Stimulated activated CD8-positive, alpha-beta memory T cell treated with anti-CD3 and anti-CD28 coated beads, Interleukin-7, amount 100 ng/mL, for 4 hours (primary cell): ENCODE data around the gene APCS.

Experiments
- DNase-seq, 2 donors: peaks; one replicate each; pipeline ENCODE4 v3.0.0-alpha.2; 2020; ENCODE audit warnings: low read depth in 2 of 2

The APCS gene, protein sequence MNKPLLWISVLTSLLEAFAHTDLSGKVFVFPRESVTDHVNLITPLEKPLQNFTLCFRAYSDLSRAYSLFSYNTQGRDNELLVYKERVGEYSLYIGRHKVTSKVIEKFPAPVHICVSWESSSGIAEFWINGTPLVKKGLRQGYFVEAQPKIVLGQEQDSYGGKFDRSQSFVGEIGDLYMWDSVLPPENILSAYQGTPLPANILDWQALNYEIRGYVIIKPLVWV

DNA sequence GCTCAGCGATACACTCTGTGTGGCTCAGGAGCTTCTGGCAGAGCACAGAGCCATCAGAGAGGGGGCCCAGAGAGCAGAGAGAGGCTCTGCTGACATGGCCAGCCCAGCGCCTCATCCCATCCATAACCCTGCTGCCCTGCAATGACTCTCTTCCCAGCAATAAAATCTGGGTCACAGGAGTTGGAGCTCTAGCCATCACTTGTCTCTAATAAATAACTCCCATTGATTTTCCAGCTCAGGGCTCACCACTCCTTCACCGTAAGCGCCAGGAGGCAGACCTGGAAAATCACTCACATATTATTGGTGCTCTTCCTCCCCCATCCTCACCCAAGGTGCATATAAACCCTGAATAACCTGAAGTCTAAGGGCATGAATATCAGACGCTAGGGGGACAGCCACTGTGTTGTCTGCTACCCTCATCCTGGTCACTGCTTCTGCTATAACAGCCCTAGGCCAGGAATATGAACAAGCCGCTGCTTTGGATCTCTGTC lies at the start of gene APCS:
Gene APCS, plus strand, starts transcription at position 366 of the 491 bp plus-strand sequence. Its CDS starts 96 bp downstream, at position 462.
- no peak for DNase-seq

DNA sequence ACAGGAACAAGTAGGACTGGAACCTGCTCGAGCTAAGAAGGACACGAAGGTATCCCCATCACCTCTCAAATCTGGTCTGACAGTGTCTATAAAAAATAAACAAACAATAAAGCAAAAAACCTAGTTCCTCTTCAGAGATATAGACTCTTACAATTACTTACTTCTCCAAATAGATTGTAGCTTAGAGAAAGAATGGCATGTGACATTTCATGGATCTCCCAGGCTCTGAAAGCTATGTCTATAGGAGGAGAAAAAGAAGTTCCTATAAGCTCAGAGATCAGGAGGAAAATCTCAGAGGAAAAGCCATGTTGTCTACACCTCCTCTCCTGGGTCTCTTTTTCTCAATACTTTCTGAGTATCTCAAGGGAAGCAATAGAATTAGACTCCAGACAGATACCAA lies 39.5 kb upstream of the APCS start:
- no peak for DNase-seq

DNA sequence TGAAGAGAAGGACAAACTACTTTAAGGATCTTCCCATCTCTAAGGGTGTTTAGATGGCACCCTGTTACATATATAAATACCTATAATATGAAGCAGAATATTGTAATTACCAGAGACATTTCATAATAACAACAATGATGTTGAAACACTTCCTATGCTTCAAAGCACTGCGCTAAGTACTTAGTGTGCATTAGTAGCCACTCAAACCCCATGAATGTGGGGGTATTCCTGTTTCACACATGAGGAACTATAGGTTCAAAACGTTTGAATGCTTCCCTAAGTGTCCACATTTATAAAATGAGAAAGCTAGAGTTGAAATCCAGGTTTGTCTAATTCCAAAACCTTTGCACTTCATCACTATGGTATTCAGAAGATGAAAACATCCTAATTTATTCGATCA lies 33.4 kb upstream of the APCS start:
- DNase-seq: no peak

DNA sequence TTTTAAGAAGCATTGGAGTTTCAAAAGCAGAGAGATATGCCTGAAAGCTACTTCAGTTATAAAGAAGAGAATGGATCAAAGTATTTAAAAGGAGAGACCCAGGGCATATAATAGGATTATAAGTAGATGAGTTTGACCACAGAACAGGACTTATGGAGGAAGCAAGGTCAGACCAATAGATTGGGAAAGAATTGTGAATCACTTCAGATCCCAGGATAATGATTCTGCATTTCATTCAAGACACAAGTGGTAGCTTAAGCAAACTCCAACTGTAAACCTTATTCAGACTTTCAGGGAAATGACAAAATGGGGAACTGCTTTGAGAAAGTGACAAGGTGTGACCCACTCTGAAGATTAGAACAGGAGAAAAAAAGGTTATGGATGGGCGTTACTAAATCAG lies 32.9 kb upstream of the APCS start:
- DNase-seq: no peak

DNA sequence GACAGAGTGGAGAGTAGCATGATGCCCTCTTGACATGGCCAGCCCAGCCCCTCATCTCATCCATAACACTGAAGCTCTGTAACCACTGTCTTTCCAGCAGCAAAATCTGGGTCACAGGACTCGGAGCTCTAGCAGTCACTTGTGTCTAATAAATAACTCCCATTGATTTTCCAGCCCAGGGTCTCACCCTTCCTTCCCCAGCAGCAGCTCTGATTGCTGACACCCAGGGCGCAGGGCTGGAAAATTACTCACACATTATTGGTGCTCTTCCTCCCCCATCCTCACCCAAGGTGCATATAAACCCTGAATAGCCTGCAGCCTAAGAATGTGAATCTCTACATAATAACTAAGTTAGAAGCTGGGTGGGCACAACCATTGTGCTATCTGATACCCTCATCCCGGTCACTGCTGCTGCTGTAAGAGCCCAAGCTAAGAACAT lies 30.7 kb upstream of the APCS start:
- DNase-seq: no peak

DNA sequence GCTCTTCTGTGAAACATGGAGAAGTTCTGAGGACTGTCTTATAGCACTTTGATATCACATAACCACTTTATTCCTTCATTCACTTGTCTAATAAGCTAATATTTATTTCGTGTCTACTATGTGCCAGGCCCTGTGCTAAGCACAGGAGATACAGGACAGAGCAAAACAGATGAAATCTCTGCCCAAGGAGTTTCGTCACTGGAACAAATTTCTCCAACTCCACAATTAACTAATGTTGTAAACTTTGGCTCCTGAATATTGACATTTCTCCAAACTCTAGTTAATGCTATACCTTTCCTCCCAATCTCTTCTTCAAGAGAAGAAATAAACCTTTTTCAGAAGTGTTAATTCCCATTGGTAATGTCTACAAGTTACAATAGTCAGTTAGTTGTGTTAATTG lies 27.0 kb upstream of the APCS start:
- DNase-seq: no peak

DNA sequence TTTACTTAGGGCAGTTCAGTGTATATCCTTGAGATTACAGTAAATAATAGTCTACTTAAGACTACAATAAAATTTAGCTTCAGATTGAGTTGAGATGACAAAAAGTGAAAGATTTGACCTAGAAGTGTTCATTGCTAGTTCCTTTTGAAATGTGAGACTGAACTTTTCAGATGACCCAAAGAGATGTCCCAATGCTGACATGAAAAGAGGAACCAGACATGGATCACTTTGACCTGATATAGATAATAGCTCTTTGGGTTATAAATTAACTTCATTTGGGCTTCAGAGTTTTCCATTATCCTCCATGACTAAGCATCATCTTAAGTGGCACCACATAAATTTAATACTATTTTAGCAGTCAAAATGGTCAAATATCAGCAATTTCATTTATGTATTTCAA lies 26.1 kb upstream of the APCS start:
- no peak for DNase-seq

DNA sequence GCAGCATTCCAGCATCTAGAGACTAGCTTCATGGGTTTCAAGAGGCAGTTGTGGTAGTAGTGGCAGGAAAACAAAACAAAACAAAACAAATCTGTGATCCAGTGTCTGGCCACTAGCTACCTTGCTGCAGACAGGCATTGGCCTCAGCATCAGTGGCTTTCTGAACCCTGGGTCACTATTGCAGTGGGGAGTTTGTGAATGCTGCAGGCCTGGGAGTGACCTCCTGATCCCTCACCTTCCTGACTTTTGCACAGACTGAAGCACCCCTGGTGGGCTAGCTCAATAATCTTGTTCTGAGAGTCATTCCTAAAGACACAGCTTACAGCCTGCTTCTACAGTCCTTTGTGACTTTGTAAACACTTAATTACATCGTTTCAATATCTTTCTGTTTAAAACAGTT lies 24.9 kb upstream of the APCS start:
- no peak for DNase-seq

DNA sequence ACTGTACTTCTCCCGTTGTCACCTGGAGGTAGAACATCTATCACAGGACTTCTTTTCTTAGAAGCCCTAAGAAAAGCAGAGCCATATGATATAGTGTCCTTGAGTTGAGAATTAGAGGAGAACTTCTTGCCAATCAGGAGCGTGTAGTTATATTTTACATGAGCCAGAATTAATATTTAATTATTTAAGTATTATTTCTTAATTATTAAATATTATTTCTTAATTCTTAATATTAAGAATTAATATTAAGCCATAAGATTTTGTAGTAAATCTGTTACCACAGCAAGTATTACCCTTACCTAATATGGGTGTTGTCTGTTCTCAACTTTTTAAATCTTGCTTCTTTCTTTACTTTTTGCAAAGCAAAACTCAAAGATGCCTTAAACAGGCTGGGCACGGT lies 10.2 kb upstream of the APCS start:
- no peak for DNase-seq

DNA sequence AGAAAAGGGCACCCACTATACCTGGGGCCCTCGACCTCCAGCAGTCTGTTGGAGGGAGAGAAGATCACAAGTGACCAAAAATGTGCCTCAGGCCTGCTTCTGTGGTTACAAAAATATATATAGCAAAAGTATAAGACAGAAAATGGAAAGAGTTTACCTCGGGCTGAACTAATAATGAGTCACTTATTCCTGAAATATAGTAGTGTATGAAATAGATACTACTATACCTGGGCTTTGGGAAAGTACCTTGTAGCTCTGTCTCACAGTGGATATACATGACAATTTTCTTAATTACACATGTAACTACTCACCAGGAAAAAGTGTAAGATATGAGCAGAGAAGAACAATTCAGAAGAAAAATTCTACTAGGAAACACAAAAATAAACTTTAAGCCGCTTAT lies 7.3 kb upstream of the APCS start:
- DNase-seq: no peak

DNA sequence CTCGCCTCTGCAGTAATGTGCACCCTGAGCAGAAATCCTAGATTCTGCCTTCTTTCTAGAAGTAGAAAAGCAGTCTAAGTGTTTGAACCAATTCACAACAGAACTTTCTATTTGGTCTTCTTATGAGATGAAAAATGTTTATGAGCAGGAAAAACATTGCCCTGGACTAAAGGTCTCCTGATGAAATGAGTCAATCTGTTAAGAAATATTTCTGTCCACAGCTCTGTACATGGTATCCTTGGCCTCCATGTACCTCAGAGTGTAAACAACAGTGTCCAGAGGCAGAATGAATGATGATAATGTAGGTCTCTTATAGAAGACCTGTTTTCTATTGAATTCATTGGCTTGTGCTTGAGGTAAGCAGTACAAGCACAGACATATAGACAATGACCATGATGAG lies 6.2 kb upstream of the APCS start:
- no peak for DNase-seq

DNA sequence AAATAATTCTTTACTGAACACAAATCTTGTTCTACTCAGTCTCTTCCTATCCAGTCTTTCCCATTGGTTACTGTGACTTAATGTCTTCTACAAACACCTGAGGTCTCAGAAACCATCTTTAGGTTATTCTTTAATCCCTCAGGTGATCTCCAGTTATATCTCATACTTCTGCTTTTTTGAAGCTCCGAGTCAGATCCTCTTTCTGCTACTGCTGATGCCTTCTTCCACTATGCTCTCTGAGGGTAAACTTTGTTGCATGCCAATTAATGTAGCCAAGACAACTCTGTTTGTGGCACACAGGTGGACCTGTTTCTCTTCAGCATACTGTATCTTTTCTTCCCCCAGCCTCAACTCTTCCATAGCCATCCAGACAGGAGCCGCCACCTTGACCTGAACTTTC lies 3.1 kb upstream of the APCS start:
- no peak for DNase-seq

DNA sequence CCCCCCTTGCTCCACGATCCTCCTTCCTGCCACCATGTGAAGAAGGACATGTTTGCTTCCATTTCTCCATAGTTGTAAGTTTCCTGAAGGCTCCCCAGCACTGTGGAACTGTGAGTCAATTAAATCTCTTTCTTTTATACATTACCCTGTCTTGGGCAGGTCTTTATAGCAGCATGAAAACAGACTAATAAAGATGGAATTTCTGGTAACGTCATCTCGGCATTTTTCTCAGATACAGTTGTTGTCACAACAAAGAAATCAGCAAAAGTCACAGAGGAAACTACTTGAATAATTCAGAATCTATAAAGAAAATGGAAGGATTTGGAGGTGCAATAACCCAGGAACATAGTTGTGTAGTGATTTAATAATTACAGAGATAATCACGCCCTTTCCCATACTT lies 4.4 kb downstream of the APCS start:
- no peak for DNase-seq

DNA sequence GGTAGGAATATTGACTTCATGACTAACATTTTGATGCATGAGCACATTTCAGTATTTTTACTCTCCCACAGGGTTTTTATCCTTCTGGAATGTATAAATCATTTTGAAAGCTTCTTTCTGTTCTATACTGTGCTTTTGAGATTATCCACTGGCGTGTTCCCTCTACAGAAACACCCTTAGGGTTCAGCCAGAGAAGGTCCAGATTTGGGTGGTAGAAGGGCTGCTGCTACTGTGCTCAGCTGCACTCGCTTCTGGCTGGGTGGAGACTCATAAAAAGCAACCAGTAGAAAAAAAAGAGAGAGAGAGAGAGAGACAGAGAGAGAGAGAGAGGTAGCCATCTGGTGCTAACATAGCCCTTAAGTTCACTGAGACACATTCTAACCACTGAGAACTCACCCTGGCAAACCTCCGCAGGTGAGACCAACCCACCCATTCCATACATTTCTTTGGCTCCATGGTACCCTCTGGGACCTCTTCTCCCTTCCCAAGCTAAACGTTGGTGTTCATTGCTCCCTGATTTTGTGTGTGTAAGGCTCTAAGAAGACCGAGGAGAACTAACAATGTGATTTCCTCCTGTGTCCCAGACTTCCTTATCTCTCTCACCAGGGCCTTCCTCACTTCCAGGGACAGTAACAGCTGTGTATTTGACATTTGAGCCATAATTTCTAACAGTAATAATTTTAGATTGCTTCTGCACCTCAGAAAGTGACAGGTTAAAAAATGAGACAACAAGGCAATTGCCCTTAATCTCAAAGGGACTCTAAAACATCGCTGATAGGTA lies 7.2 kb downstream of the APCS start:
- no peak for DNase-seq

DNA sequence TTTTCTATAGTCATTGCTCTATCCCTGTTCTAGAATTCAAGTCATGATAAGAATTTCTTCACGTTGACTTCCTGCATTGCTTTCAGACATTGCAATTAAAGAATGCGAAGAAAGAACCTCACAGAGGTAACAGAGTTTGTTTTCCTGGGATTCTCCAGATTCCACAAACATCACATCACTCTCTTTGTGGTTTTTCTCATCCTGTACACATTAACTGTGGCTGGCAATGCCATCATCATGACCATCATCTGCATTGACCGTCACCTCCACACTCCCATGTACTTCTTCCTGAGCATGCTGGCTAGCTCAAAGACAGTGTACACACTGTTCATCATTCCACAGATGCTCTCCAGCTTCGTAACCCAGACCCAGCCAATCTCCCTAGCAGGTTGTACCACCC lies 10.6 kb downstream of the APCS start:
- no peak for DNase-seq

DNA sequence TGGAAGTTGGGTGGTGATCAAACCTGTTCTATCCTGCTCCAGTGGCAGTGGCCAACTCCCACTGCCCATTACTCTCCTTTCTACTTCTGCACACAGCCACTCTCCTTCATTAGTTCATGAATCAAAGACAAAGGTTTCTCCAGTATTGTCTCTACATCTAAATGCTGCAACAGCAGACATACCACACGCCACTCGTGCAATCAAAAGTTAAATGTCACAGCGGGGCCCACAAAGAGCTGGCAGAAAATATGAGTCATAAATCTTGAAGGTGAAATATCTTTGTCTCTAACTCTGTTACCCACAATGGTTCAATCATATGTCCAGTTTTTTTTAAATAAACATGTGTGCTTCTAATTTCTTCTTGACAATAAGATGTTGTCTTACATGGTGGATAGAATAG lies 13.3 kb downstream of the APCS start:
- DNase-seq: no peak

DNA sequence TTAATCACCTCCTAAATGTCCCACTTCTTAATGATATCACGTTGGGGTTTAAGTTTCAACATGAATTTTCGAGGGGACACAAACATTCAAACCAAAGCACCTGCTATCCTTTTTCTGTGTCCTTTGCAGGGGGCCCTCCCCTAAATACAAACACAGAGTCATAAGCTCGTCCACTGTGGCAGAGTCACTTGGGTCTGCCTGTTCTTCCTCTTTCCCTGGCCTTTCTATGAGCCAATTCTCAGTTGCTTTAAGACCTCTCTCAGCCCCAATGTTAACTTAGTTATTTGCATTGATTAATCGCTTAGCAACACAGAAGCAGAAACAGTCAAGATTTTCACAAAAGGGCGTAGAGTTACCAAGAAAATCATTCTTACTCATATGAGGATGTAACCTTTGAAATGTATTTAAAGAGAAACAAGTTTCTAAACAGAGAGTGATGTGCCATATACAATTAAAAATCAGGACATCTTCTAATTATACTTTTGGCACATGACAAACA lies 14.9 kb downstream of the APCS start:
- DNase-seq: no peak

DNA sequence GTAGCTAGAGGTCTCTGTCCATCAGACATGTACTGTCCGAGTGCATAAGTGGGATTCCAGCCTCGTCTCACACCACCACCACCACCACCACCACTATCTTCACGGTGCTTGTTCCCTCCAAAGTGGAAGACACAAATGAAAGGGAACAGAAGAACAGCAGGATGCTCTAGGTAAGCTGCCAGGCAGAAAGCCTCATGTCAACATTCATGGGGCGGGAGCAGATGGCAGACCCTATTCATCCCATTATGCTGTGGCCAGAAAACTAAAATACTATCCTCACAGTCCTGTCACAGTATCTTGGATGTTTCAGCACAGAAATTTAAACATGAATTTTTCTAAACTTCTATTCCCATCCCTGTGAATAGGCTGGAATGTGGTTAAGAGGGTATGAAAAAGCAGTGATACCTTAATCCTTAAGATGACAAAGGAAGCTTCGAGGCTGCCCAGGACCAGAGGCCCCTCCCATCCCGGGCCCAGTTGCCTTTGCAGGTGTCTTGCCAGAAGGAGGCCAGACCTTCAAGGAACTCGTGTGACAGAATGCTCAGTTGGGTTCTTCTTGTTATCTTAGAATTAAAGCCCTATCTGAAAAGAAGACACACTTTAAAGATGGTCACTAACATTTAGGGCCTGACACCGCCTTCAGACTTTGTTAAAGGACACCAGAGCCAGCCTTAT lies 24.7 kb downstream of the APCS start:
- DNase-seq: no peak

DNA sequence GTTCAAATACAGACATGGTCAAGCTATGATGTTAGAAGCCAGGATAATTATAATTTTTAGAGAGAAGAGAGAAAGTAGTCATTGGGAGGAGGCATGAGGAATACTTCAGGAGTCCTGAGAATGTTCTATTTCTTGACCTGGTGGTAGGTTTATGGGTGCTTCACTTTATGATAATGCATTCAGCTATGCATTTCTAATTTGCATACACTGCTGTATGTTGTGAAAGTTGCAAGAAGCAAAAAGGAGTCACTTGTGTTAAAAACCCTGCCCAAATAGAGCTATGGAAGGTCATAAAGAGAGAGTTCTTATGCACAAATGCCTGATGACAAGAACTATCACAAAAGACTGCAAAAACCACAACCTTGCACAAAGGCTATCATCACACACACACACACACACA lies 45.3 kb downstream of the APCS start:
- no peak for DNase-seq
